ENCODE data around the gene HILPDA. TPM values are rescaled to one million over a fixed set of nuclear protein-coding genes. Genes with fewer than 3 reads are reported as not detected.
A peak's percentile ranks its signal among the peaks of the same experiment; 100 is the strongest.
"Not testable (repeated sequence)": the region's sequence is repeated elsewhere in the genome, so short reads cannot be mapped to it uniquely, and the experiment has no call there.

The HILPDA gene
- polyA plus RNA-seq, 12 donors, result 11.8 to 22.3 (median 13.5) TPM; not detected in 1

DNA sequence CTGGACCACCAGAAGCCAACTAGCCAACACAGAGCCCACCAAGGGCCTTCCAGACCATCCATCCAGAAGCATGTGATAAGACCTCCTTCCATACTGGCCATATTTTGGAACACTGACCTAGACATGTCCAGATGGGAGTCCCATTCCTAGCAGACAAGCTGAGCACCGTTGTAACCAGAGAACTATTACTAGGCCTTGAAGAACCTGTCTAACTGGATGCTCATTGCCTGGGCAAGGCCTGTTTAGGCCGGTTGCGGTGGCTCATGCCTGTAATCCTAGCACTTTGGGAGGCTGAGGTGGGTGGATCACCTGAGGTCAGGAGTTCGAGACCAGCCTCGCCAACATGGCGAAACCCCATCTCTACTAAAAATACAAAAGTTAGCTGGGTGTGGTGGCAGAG, 1.7 kb downstream of the HILPDA start:
- DNase-seq, result not testable (repeated sequence)

DNA sequence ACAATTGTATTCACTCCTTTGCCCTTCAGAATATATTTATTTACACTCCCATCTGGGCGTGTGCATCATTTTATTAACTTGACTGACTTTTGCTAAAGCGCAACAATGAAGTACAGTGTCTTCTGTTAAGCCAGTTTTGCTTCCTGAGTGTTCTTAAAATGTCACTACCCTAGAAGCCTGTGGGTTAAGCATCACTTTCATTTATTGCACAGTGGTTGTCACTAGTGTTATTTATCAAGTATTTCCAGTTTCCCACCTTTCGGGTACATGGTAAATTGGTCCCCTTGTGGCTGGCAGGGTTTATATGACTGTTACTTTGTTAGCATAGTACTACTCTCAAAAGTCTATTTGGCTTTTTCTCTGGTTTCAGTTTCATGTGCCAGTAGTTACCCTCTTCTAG, 3.3 kb downstream of the HILPDA start:
- DNase-seq, result no peak

DNA sequence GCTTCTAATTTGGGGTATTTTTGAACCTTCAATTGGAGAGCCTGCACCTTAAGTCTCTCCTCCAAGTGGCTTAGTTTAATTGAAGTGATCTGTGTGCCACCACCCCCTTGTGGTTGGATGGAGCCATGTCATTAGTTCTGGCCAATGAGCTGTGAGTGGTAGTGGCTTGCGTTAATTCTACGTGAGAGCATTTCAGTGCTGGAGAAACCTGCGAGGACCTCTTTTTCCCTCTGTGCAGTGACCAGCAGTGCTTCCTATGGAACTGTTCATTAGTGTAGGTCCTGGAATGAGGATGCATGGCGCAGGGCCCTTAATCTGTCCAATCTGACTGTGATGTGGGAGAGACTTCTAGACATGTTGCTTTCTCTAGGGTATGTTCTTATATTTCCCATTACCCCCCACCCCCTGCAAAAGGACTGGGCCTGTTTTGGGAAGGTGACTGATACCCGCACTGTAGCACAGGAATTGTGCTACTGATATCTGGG, 3.8 kb downstream of the HILPDA start:
- peak; percentile 46 for DNase-seq

DNA sequence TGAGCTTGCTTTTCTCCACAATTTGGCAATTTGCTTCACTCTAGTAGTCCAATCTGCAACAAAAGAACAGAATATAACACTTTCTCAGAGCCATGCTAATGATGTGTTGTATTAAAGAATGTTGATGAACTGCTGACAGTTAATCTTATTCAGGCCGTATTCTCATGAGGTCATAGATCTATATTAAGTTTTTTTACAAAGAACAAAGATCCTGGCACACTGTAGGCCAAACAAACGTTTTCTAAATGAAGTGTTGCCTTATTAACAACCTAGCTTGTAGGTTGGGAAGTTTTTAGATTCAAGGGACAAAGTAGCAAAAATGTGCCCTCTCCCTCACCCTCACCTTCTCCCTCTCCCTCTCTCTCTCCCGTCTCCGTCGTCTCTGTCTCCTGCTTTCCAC, 6.8 kb downstream of the HILPDA start:
- DNase-seq, result no peak

DNA sequence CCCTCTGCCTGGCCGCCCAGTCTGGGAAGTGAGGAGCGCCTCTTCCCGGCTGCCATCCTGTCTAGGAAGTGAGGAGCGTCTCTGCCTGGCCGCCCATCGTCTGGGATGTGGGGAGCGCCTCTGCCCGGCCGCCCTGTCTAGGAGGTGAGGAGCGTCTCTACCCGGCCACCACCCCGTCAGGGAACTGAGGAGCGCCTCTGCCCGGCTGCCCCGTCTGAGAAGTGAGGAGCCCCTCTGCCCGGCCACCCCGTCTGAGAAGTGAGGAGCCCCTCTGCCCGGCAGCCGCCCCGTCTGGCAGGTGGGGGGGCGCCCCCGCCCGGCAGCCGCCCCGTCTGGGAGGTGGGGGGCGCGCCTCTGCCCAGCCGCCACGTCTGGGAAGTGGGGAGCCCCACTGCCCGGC, 7.7 kb downstream of the HILPDA start:
- DNase-seq, result not testable (repeated sequence)

DNA sequence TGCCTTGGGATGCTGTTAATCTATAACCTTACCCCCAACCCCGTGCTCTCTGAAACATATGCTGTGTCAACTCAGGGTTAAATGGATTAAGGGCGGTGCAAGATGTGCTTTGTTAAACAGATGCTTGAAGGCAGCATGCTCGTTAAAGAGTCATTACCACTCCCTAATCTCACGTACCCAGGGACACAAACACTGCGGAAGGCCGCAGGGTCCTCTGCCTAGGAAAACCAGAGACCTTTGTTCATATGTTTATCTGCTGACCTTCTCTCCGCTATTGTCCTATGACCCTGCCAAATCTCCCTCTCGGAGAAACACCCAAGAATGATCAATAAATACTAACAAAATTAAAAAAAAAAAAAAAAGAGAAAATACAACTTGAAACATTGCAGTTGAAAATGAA, 8.3 kb downstream of the HILPDA start:
- not testable (repeated sequence) for DNase-seq

DNA sequence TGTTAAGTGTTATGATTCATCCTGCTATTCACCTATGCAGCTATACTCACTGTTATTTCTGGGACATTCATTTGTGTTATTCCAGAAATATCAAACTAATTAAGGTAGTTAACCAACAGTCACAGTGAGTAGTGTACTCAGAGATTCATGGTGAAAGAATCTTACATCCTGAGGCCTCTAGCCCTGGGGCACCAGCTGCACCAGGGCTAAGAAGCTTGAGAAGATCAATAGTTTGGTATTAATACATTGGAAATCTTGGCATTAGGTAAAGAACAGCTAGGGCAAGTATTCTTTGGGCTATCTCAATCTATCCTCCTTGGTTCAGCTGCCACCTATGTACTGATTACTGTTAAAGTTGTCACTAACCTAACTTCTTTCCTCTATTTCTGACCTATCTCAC, 11.2 kb downstream of the HILPDA start:
- not testable (repeated sequence) for DNase-seq

DNA sequence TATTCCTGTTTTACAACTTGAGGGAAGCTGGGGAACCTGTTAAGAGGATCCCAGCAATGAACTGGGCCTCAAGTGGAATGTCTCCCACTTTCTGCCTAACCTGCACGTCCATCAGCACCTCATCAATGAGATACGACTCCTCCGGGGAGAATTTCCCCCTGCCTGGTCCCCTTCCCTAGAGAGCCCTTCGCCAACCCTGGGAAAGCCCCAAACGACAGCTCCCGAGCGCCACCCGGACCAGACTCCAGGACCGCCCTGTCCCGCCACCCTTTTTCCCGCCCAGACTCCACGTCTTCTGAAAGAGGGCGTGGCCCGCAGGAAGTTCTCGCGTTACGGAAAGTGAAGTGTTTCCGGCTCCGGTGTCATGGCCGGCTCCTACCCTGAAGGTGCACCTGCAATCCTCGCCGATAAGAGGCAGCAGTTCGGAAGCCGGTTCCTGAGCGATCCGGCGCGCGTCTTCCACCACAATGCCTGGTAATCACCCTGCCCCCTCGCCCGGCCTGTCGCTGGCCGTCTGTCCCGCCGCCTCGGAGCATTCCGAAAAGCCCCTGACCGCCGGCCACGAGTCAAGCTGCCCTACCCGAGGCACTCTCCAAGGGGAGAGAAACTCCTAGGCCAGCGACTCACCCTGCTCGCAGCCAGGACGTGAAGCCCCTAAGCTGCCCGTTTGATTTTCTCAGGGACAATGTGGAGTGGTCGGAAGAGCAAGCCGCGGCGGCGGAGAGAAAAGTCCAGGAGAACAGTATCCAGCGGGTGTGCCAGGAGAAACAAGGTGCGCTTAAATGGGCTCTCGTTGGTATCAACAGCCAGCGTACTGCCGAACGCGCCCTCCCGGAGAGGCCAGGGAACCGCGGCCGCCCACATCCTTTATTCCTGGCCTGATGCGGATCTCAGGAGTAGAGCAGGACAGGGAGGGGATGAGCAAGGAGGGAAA, 21.0 kb downstream of the HILPDA start, which contains the start of gene METTL2B:
Gene METTL2B, plus strand, starts transcription at position 347 of the 934 bp plus-strand sequence. Its CDS starts 18 bp downstream, at position 365.
- peak; percentile 92 for DNase-seq

DNA sequence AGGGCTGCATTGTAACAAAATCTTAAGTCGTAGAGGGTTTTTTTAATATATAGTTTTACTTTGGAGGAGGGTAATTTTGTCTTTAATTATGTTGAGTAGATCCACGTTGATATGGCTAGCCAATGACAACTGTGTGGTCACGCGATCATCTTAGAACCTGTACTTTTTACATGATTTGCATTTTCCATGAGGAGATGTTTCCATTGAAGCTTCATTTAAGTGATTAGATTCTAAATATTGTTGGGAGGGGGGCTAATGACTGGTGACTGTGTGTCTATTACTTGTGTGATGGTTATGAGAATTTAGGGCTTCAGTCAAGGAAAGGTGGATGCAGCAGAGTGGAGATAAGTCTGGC, 21.6 kb downstream of the HILPDA start:
- DNase-seq, result not testable (repeated sequence)

DNA sequence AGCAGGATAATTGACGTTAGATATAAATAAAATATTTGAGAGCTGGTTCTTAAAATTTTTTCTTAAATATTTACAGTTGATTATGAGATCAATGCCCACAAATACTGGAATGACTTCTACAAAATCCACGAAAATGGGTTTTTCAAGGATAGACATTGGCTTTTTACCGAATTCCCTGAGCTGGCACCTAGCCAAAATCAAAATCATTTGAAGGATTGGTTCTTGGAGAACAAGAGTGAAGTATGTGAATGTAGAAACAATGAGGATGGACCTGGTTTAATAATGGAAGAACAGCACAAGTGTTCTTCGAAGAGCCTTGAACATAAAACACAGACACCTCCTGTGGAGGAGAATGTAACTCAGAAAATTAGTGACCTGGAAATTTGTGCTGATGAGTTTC, 23.4 kb downstream of the HILPDA start:
- not testable (repeated sequence) for DNase-seq

DNA sequence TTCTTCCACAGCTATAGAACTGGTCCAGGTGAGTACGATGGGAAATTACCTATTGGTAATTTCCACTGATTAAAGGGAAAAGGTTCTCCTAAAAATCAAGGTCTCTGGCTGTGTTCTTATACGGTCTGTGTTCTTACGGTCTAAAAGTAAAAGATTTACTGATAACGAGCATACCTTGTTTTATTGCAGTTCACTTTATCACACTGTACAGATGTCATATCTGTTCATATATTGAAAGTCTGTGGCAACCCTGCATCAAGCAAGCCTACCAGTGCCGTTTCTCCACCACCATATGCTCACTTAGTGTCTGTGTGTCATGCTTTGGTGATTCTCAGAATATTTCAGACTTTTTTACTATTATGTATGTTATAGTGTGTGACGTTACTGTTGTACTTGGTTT, 32.5 kb downstream of the HILPDA start:
- not testable (repeated sequence) for DNase-seq

DNA sequence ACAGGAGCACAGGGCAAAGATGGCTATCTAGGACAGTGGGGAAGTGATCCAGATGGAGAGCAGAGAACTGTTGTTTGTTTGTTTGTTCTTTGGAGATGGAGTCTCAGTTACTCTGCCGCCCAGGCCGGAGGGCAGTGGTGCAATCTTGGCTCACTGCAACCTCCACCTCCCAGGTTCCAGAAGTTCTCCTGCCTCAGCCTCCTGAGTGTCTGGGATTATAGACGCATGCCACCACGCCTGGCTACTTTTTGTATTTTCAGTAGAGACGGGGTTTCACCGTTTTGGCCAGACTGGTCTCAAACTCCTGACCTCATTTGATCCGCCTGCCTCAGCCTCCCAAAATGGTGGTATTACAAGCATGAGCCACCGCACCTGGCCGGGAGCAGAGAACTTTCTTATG, 41.7 kb downstream of the HILPDA start:
- no peak for DNase-seq

DNA sequence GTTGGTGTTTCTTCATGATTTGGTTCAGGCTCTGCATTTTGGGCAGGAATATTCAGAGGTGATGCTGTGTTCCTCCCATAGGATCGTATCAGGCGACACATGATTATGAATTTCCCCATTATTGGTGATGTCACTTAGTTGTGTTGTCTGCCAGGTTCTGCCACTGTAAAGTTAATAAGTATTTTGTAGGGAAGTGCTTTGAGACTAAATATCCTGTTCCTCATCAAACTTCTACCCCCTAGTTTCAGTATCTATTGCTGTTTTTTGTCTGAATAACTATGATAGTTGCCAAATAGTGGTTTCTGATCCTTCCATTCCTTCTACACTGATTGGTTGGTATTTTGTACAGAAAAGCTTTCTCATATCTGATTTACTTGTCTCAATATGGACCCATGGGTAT, 49.7 kb downstream of the HILPDA start:
- not testable (repeated sequence) for DNase-seq

DNA sequence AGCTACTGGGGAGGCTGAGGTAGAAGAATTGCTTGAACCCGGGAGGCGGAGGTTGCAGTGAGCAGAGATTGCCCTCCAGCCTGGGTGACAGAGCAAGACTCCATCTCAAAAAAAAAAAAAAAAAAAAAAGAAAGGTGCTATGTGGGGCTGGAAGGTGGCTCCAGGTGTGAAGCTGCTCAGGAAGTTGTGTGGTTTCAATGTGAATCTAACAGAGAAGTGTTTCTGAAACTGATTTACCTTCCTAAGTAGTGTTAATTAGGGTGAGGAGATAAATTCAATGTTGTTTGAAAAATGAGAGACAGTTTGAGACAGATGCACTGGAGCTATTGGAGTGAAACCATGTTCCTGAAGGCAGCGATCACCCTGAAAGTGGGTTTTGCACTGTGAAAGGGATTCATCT, 51.1 kb downstream of the HILPDA start:
- DNase-seq, result not testable (repeated sequence)

DNA sequence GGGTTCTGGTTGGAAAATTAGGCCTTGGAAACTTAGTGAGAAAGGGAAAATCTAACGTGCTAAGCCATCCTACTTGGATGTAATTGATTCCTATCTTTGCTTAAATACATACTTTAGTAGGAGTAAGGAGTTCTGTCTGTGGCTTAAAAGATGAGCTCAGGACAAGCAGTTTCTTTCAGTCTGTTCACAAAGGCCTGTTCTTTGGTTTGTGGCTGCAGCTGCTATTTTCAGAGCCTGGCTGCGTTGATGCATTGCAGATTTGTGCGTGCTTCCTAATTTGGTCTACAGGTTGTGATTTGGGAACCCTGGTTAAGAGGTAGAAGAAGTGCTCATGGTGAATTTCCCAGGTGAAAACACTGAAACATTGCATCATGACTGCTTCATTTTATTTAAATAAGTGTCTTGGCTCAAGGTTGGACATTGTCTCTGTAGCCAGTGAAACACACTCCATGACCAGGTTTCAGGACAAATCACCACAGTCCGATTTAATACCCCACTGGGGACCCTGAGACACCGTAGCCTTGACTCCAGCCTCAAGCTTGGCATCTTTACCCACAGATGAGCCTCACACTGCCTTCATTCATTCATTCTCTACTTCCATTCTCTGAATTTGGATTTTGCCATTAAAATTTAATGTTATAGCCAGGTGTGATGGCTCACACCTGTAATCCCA, 51.8 kb downstream of the HILPDA start:
- DNase-seq, result not testable (repeated sequence)

Other genes starting within 250 kb of the HILPDA start
- gene LEP, start 214.6 kb upstream of the HILPDA start, polyA plus RNA-seq (ENCODE audit: insufficient read length in 12 of 12), result under 1 TPM in 6 of 12 donors, not detected in 6; 0.04 to 0.88 (median 0.10) TPM
- 10 to 100 TPM in 11 of 12 donors, not detected in 1; 30.5 to 58.7 (median 40.3) TPM for gene RBM28, start 112.0 kb upstream of the HILPDA start, polyA plus RNA-seq (ENCODE audit: insufficient read length in 12 of 12)
- 10 to 100 TPM in 10 of 12 donors, 1 to 10 TPM in 1, not detected in 1; 5.6 to 36.5 (median 18.3) TPM for gene PRRT4, start 94.2 kb upstream of the HILPDA start, polyA plus RNA-seq (ENCODE audit: insufficient read length in 12 of 12)
- 10 to 100 TPM in 11 of 12 donors, not detected in 1; 16.8 to 32.6 (median 21.2) TPM for gene IMPDH1, start 45.9 kb upstream of the HILPDA start, polyA plus RNA-seq (ENCODE audit: insufficient read length in 12 of 12)
- gene METTL2B, start 20.9 kb downstream of the HILPDA start, polyA plus RNA-seq (ENCODE audit: insufficient read length in 12 of 12), result 10 to 100 TPM in 11 of 12 donors, not detected in 1; 17.9 to 31.2 (median 25.2) TPM
- 1 to 10 TPM in 8 of 12 donors, under 1 TPM in 2, not detected in 2; 0.84 to 4.4 (median 2.0) TPM for gene GARIN1A, start 216.4 kb downstream of the HILPDA start, polyA plus RNA-seq (ENCODE audit: insufficient read length in 12 of 12)

Data from muscle of arm (tissue), 12 donors.